Uterus (tissue), 4 donors: ENCODE data around the gene HRH2. TPM values are rescaled to one million over a fixed set of nuclear protein-coding genes. Genes with fewer than 3 reads are reported as not detected.

Experiments used
- DNase-seq, 2 donors: peaks; one replicate each; pipeline ENCODE4 v3.0.0-alpha.2; 2019 to 2020
- H3K27ac ChIP-seq, 2 donors: fragments of 200-600 bp; sonication (generic); 1 replicate in 1 of 2; 2 replicates in 1 of 2; pipeline ENCODE4 v1.5.1; 2016 to 2018
- H3K27me3 ChIP-seq, 2 donors: fragments of 200-600 bp; sonication (generic); one replicate each; pipeline ENCODE4 v1.5.1; 2018 to 2019; ENCODE audit warnings: control low read depth in 1 of 2
- H3K36me3 ChIP-seq, 2 donors: fragments of 200-600 bp; sonication (generic); one replicate each; pipeline ENCODE4 v1.5.1; 2019; ENCODE audit warnings: control low read depth in 1 of 2
- H3K4me1 ChIP-seq, 2 donors: fragments of 200-600 bp; sonication (generic); one replicate each; pipeline ENCODE4 v1.5.1; 2018 to 2019; ENCODE audit warnings: control low read depth in 1 of 2
- H3K4me3 ChIP-seq, 2 donors: fragments of 200-600 bp; sonication (generic); 1 replicate in 1 of 2; 2 replicates in 1 of 2; pipeline ENCODE4 v1.5.1; 2018 to 2019; ENCODE audit warnings: mild to moderate bottlenecking in 1 of 2
- H3K9me3 ChIP-seq, 2 donors: fragments of 200-600 bp; sonication (generic); one replicate each; pipeline ENCODE4 v1.5.1; 2019; ENCODE audit warnings: control low read depth in 1 of 2
- POLR2A ChIP-seq, 2 donors: fragments of 450-650 bp; IDR thresholded peaks; one replicate each; pipeline ENCODE4 v1.6.1; 2016; ENCODE audit warnings: antibody characterized with exemption in 2 of 2, mild to moderate bottlenecking in 1 of 2, moderate library complexity in 1 of 2
- intact Hi-C: fragments of 100-400 bp; cut with DNase I; formaldehyde crosslinking; loops from one replicate; pipeline ENCODE4 v1.15.1; 2023; ENCODE audit warnings: low total_unique reads
- total RNA-seq, 4 donors: library from RNA; depleted of rRNA in 3 of 4; stranded (reverse); fragments of >200 nt in 3 of 4; gene quantifications; one replicate each; pipeline versions ENCODE4 v1.1.0 to v1.2.4, GENCODE V29; 2014 to 2023
- TF ChIP-seq, protein P1 (sequence below), 4 experiments: fragments of 200-600 bp in 2 of 4; fragments of 450-650 bp in 2 of 4; sonication (generic) in 2 of 4; IDR thresholded peaks; one replicate each; pipeline ENCODE4 v1.5.1; 2016 to 2019; ENCODE audit warnings: antibody characterized with exemption in 4 of 4, mild to moderate bottlenecking in 2 of 4, moderate library complexity in 1 of 4
- donor health status: DM: yes; HTN: yes; CAD: no.

The HRH2 gene
- total RNA-seq, 4 donors from 2014 or later, result 0.51 to 4.4 (median 4.1) TPM; not detected in 1

DNA sequence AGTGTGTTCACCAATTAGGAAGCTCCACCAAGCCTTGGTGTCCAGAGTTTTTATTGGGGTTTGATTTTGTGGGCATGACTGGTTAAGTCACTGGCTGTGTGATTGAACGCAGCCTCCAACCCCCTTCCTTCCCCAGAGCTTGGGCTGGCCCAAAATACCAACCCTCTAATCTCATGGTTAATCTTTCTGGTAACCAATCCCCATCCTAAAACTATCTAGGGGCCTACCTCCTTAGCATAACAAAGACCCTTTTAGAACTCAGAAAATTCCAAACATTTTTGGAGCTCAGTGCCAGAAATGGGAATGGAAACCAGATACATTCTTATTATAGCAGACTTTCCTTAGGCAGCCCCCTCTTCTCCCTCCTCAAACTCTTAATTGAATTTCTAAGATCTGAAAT, 35.9 kb upstream of the HRH2 start:
- H3K27me3 ChIP-seq, result no peaks in the 10 kb centered on the region
- no peaks in the 10 kb centered on the region for H3K9me3 ChIP-seq
- no peak overlapping the region for H3K4me3 ChIP-seq
- no peaks in the 10 kb centered on the region for H3K36me3 ChIP-seq
- H3K27ac ChIP-seq, result no peak overlapping the region
- intact Hi-C loops, result no loop called here
- no peaks in the 10 kb centered on the region for H3K4me1 ChIP-seq
- TF ChIP-seq POLR2A (IDR thresholded peaks at IDR 0.05), result no peak
- TF ChIP-seq, protein P1, sequence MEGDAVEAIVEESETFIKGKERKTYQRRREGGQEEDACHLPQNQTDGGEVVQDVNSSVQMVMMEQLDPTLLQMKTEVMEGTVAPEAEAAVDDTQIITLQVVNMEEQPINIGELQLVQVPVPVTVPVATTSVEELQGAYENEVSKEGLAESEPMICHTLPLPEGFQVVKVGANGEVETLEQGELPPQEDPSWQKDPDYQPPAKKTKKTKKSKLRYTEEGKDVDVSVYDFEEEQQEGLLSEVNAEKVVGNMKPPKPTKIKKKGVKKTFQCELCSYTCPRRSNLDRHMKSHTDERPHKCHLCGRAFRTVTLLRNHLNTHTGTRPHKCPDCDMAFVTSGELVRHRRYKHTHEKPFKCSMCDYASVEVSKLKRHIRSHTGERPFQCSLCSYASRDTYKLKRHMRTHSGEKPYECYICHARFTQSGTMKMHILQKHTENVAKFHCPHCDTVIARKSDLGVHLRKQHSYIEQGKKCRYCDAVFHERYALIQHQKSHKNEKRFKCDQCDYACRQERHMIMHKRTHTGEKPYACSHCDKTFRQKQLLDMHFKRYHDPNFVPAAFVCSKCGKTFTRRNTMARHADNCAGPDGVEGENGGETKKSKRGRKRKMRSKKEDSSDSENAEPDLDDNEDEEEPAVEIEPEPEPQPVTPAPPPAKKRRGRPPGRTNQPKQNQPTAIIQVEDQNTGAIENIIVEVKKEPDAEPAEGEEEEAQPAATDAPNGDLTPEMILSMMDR (IDR thresholded peaks at IDR 0.05), result no peak
- no peak for DNase-seq

DNA sequence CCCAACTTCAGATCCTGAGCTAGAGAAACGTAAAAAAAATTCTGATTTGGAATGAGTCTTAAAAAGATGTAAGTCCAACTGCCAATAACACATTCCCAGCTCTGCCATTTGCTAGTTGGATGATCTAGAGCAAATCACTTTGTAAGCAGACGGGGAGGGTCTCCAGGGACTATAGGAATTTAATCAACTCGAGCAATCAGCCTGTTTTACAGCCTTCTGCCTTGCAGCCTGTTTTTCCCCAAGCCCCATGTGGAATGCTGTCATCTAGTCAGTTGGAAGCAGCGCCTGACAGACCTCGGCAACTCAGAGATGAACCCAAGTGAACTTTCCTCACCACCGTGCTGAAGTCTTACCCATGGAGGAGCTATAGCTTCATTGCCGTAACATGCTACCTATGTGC, 34.8 kb upstream of the HRH2 start:
- intact Hi-C loops, result no loop called here
- Histone ChIP-seq H3K27ac (no peak overlapping the region), H3K4me3 (no peak overlapping the region), H3K36me3 (no peaks in the 10 kb centered on the region), H3K27me3 (no peaks in the 10 kb centered on the region), H3K9me3 (no peaks in the 10 kb centered on the region), H3K4me1 (no peaks in the 10 kb centered on the region)
- no peak for DNase-seq
- TF ChIP-seq, protein P1 (IDR thresholded peaks at IDR 0.05), result no peak
- TF ChIP-seq POLR2A (IDR thresholded peaks at IDR 0.05), result no peak

DNA sequence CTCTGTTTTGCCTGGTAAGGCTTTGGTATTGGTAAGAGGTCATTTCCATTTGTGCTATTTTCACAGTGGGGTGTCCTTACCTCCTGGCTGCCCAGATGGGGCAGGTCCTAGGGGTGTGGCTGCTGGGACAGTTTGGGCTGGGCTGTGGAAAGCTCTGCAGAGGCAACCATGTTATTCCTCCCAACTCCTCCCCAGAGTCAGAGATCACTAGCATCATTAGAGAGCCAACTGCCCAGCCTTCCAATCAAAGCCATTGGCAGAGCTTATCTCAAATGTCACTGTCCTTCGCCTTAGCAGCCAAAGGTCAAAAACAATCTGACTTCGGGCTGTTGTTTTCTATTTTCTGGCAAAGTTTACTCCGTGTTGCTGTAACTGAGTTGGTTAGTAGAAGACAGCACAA, 33.6 kb upstream of the HRH2 start:
- Histone ChIP-seq H3K27ac (no peak overlapping the region), H3K9me3 (no peaks in the 10 kb centered on the region), H3K4me3 (no peak overlapping the region), H3K27me3 (no peaks in the 10 kb centered on the region), H3K4me1 (no peaks in the 10 kb centered on the region), H3K36me3 (no peaks in the 10 kb centered on the region)
- DNase-seq, result no peak
- intact Hi-C loops, result no loop called here
- TF ChIP-seq POLR2A (IDR thresholded peaks at IDR 0.05), result no peak
- TF ChIP-seq, protein P1 (IDR thresholded peaks at IDR 0.05), result no peak

DNA sequence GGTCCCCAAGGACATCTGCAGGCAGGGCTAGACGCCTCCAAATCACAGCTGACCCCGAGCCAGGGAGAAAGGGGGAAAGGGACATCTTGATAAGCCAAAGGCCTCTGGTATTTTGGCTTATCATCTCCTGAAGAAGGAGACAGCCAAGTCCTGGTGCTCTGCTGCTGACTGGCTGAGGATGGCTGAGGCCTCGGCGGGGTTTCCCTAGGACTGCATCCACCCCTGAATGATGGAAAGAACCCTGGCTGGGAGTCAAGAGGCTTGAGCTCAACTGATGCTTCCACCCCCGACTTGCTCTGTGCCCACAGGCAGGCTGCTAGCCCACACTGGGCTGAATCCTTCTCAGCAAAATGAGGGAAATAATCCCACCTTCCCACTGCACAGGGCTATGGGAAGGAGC, 30.9 kb upstream of the HRH2 start:
- no peaks in the 10 kb centered on the region for H3K9me3 ChIP-seq
- no peak overlapping the region for H3K27ac ChIP-seq
- no peak for DNase-seq
- H3K4me1 ChIP-seq, result no peaks in the 10 kb centered on the region
- no peaks in the 10 kb centered on the region for H3K36me3 ChIP-seq
- H3K4me3 ChIP-seq, result no peak overlapping the region
- H3K27me3 ChIP-seq, result no peaks in the 10 kb centered on the region
- intact Hi-C loops, result no loop called here
- TF ChIP-seq, protein P1 (IDR thresholded peaks at IDR 0.05), result no peak
- TF ChIP-seq POLR2A (IDR thresholded peaks at IDR 0.05), result no peak

DNA sequence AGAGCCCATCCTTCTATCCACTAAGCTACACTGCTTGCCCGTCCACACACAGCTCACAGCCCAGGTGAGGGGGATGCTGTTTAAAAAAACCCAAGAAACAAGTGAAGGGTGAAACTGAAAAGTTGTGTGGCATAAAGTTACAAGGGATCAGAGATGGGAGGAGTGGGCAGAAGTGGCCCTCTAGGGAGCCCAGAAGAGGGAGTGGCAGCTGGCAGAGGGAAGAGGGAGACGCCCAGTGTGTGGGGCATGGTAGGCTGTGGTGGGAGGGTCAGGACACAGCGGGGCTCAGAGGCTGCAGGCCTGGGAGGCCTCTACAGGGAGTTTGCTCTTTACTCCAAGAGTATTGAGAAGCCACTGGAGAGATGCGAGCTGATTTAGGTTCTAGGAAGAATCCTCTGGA, 30.1 kb upstream of the HRH2 start:
- intact Hi-C loops, result no loop called here
- Histone ChIP-seq H3K4me3 (no peak overlapping the region), H3K36me3 (no peaks in the 10 kb centered on the region), H3K9me3 (no peaks in the 10 kb centered on the region), H3K27ac (no peak overlapping the region), H3K4me1 (no peaks in the 10 kb centered on the region), H3K27me3 (no peaks in the 10 kb centered on the region)
- DNase-seq, result no peak
- TF ChIP-seq POLR2A (IDR thresholded peaks at IDR 0.05), result no peak

DNA sequence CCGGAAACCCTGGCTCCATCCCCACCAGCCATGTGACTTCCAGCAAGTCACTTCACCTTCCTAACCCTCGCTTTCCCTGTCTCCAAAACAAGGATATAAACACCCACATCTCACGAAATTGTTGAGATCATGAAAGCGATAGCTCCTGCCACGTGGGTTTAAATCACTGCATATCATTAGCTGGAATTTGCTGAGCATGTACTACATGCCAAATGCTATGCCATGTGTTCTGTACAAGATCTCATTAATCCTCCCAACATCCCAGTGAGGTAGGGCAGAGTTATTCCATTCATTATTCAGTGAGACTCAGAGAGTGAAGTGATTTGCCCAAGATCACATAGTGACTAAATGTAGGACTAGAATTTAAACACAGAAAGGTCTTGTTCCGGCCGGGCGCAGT, 29.2 kb upstream of the HRH2 start:
- no peak for TF ChIP-seq POLR2A (IDR thresholded peaks at IDR 0.05)
- TF ChIP-seq, protein P1 (IDR thresholded peaks at IDR 0.05), result no peak
- no peaks in the 10 kb centered on the region for H3K36me3 ChIP-seq
- H3K4me1 ChIP-seq, result no peaks in the 10 kb centered on the region
- no peak overlapping the region for H3K4me3 ChIP-seq
- H3K27ac ChIP-seq, result no peak overlapping the region
- no peak for DNase-seq
- no peaks in the 10 kb centered on the region for H3K9me3 ChIP-seq
- intact Hi-C loops, result no loop called here
- no peaks in the 10 kb centered on the region for H3K27me3 ChIP-seq
